Sigmoid colon (tissue), 4 donors: ENCODE data around the gene NOBOX.
A peak's percentile ranks its signal among the peaks of the same experiment; 100 is the strongest.

Experiments used
- CTCF ChIP-seq, 4 experiments: fragments of 450-650 bp in 3 of 4; fragments of 200-600 bp in 1 of 4; IDR thresholded peaks; one replicate each; pipeline ENCODE4 v1.5.1; 2016 to 2019; ENCODE audit warnings: antibody characterized with exemption in 4 of 4, mild to moderate bottlenecking in 3 of 4, moderate library complexity in 2 of 4
- EP300 ChIP-seq, 4 donors: sonication (generic); formaldehyde crosslinking; IDR thresholded peaks; one replicate each; pipeline ENCODE4 v1.6.1; 2017; ENCODE audit warnings: antibody characterized with exemption in 4 of 4
- POLR2A ChIP-seq, 2 donors: fragments of 450-650 bp; IDR thresholded peaks; one replicate each; pipeline ENCODE4 v1.6.1; 2016; ENCODE audit warnings: antibody characterized with exemption in 2 of 2, mild to moderate bottlenecking in 2 of 2, moderate library complexity in 2 of 2
- POLR2AphosphoS5 ChIP-seq, 4 donors: sonication (generic); formaldehyde crosslinking; IDR thresholded peaks; one replicate each; pipeline ENCODE4 v1.6.1; 2017; ENCODE audit warnings: antibody characterized with exemption in 4 of 4

DNA sequence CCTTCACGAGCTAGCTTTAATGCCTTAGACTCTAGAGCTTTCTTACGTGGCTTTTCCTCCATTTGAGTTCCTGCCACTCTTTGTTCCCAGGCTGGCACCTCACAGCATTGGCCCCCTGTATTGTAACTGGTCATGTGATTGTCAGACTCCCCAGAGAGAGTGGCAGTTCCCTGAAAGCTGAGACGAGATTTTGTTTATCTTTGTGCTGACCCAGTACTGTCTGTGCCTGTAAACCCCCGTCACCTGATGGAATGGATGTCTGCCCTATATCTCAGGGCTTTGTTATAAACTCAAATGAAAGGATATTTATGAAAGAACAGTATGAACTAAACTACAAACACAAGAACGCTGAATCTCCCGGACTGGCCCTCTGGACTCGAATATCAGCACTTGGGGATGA is 13.0 kb downstream of the NOBOX start:
- TF ChIP-seq CTCF (IDR thresholded peaks at IDR 0.05) (no peak), POLR2A (IDR thresholded peaks at IDR 0.05) (no peak), POLR2AphosphoS5 (IDR thresholded peaks at IDR 0.05) (peak; percentile 70 to 86 (median 79)), EP300 (IDR thresholded peaks at IDR 0.05) (peak; percentile 33 to 93 (median 87))
